Caki2 (cell line): Measurements from ENCODE around the gene PRDM10. TPM values are rescaled to one million over a fixed set of nuclear protein-coding genes. Genes with fewer than 3 reads are reported as not detected.
A peak's percentile ranks its signal among the peaks of the same experiment; 100 is the strongest.

Source experiments
- DNase-seq: peaks from one replicate; pipeline ENCODE4 v3.0.0-alpha.2; 2015; ENCODE audit warnings: low read depth
- in situ Hi-C: cut with HindIII; loops from 2 replicates; pipeline ENCODE4 v1.10.0; 2016; ENCODE audit warnings: low sequenced_read_pairs, low pct_unique_long_range_greater_than_20kb, mixed read lengths
- total RNA-seq: library from RNA; depleted of rRNA; stranded (reverse); fragments of >200 nt; shearing (Covaris generic); gene quantifications from 2 replicates; pipeline ENCODE4 v1.2.3, GENCODE V29; 2014; ENCODE audit warnings: low replicate concordance

The PRDM10 gene
- total RNA-seq, 1 experiment from 2014 or later, result 1.5 TPM

DNA sequence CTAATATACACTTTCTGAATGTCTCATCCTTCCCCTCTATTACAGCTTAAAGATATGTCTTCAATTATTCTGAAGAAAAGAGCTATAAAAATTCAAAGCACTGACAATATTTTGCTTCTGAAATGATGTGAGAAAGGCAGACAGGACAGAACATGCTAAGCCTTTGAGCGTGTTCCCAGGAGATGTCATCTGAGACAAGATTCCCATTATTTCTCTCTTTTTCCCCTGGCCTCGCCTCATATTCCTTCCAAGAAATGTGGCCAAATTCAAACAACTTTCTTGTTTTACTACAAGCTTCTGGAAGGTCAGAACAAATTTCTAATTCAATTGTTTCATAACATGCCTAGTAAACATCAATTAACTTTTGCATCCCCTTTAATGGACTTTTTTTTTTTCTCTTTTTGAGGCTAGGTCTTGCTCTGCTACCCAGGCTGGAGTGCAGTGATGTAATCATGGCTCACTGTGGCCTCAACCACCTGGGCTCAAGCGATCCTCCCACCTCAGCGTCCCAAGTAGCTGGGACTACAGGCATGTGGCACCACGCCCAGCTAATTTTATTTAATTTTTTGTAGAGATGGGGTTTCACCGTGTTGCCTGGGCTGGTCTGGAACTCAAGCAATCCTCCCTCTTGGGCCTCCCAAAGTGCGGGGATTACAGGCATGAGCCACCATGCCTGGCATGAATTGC, 70.1 kb downstream of the PRDM10 start:
- in situ Hi-C loops, result no loop called here
- DNase-seq, result no peak

DNA sequence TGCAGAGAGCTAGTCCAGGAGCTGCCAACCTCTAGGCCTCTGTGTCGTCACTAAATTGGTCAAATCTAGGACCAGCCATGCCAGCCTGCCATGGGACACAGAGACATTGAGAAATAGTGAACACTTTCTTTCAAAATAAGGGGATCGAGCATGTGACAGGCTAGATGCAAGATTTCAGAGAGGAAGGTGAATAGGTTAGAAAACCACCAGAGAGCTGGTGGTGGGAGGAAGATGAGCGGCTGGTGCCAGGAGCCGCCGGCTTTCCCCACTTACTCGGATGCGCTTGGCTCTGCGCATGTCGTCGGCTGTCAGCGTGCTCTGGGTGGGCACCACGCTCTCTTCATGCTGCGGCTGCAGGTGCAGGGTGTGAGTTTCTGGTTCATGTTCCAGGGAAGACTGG, 71.9 kb downstream of the PRDM10 start:
- in situ Hi-C loops, result no loop called here

DNA sequence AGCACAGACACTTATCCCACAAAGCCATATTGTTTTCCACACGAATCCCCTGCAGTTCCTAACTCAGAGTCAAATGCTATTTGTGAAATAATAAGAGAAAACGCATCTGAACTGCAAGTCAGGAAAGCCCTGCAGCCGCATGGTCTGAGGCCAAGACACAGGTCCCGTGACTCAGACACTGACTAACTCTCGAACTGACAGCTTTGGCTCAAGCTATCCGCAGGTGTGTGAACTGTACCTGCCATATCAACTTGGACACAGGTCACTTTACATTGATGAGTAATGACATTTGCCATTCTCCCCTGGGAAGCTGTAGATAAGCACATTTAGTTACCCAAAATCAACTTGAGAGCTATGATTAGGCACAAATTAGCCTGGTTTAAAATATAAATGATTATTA, 72.3 kb downstream of the PRDM10 start:
- in situ Hi-C loops, result no loop called here

More for the DNA sequence above, 71.9 kb downstream of the PRDM10 start:
- no peak for DNase-seq

DNA sequence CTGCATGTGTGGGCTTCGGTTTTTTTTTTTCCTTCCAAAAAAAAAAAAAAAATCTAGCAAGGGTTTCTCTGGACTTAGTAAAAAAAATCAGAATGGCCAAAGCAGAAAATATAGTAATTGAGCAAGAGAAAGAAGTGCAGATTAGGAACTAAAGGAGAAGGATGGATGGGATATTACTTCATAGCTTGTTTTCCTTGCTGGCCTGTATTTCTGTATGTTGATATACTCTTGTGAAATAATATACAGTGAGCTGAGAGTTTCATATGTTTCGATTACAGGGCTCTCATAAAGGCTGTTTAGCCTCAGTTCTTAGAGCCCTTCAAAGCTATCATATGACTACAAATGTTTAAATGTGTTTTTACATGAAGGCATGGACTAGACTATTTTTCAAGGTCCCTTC, 72.9 kb downstream of the PRDM10 start:
- in situ Hi-C loops, result no loop called here
- no peak for DNase-seq

More for the DNA sequence above, 72.3 kb downstream of the PRDM10 start:
- no peak for DNase-seq

DNA sequence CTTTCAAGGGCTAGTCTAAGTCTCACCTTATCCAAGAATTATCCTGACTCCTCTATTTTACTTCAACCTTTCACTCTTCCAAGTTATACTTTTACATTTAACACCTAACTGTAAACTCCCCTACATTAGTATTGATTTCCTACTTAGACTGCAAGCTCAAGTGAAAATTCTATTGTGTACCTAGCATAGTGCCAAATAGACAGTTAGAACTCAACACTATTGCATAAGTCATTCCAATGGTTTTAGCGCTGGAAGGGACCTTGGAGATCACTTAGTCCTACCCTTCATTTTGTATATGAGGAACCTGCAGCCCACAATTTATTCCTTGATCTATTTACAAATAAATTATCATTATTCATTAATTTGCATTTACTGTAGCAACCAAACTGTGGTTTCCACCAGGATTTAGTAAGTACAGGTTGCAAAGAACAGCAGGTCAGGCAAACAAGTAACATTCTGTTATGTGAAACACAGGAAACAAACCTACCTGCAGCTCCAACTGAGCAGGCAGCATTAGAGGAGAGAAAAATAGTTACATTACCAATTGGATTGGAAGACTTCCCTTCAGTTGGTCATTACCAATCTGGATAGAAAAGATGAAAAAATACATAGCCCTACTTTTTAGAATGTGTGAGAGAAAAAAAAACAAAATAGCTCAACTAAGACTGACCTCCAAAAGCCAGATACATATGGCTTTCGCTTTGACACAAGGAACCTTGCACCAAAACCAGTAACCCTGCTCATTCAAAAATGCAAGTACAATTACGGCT, 73.5 kb downstream of the PRDM10 start:
- DNase-seq, result no peak
- in situ Hi-C loops, result no loop called here

DNA sequence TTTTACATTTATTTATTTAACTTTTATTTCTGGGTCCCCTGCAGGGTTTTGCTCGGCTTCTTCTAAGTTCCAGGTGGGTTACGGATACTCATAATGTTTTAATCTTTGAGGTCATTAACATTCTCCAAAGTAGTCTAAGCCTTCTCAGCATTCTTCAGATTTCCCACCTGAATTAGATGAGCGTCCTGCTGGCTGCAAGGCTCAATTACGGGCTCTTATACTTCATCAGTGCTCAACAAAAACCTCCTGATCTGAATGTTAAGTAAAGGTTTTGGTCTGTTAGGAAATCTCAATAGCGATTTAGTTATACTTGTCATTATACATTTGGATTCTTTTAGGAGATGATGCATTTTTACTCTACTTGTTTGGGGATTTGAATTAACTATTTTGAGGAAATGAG, 80.0 kb downstream of the PRDM10 start:
- in situ Hi-C loops, result no loop called here
- DNase-seq, result no peak

DNA sequence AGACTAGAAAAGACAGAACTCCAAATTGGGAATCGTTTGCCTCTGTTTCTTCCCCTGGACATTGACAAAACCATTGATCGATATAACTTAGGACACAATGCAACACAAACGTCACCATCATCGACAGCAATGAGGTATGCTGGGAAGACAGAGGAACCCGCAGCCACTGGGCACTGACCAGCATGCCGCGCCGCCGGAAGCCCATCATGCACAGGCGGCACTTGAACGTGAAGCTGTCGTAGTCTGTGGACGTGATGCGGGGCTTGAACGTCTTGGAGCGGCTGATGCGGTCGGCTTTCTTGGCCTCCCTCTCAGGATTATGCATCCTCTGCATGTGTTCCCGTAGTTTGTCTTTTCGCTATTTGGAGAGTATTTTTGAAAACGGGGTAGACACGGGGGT, 84.3 kb downstream of the PRDM10 start:
- in situ Hi-C loops, result no loop called here
- DNase-seq, result no peak

DNA sequence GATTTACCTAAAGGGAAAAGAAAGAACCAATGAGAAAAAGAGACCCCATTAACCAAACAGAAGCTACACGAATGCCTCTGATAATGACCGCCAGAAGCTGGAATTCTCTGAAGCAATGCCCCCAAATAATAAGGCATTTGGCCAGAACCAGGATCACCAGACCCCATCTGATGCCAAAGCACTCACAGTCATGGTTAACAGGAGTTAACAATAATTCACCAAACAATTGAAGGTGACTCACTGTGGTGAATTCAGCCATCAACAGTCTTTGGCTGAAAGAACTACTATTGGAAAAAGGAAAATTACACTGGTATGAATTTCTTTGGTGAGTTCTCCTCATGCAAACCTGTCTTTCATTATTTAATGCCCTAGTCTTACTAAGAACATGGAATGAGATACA, 85.4 kb downstream of the PRDM10 start:
- DNase-seq, result no peak
- in situ Hi-C loops, result no loop called here

GRCh38 chr11:129911298-129911697, 91.3 kb downstream of the PRDM10 start:
- DNase-seq, result no peak
- in situ Hi-C loops, result no loop called here

GRCh38 chr11:129910360-129910759, 92.3 kb downstream of the PRDM10 start:
- DNase-seq, result no peak
- in situ Hi-C loops, result no loop called here

DNA sequence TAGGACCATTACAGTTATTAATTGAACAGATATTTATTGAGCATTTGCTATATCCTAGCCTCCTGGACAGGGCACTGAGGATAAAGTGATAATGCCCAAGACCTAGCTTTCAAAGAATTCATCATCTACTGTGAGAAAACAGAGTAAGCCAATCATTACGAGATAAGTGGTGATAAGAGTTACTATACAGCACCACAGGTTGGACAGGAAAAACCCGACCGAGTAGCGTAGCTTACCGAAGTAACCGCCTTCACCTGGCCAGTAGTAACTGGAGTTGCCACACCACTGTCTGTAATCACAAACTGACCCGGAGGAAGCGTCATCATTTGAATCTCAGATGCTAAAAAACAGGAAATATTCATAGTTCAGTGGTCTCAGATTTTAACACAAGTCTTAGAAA, 97.2 kb downstream of the PRDM10 start:
- DNase-seq, result no peak
- in situ Hi-C loops, result no loop called here

- DNase-seq, result no peak
Measured at GRCh38 chr11:129896062-129896461, 106.6 kb downstream of the PRDM10 start.

DNA sequence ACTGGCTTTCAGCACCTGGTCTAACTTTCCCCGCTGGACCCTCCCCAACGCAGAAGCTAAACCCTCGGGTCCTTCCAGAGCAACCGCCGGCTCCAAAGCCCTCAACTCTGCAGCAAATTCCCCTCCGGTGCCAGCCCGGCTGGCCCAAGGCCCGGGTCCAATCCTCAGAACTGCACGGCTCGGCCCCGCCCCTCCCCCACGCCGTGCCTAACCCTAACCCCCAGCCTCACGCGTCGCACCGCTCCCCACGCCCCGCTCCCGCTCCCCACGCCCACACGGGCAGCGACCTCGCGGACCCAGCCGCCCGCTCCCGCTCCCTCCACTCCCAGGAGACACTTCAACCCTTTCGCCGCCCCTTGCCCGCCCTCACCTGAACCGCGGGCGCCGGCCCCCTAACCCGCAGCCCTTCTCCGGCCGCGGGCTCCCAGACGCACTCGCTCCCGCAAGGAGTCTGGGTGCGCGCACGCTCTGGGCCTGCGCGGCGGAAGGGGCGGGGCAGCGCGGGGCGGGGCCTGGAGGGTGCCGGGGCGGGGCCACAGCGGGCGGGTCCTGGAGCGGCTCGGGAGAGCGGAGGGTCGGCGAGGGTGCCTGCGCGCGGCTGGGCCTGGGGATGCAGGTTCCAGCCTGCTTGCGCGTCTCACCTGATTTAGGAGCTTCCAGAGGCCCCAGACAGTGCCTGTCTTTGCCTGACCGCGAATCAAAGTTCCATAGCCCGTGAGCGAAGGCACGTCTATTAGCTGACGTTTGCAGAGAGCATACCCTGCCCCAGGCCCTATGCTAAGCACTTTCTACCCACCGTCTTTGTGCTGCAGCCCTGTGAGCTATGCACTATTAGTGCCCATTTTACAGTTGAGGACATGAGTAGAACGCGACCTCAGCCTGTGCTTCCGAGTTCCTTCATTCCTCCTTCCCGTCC, 107.3 kb downstream of the PRDM10 start, which contains the start of gene NFRKB:
Gene NFRKB, minus strand, starts transcription at position 453 of the 916 bp plus-strand sequence. CDS start 2,729 bp downstream, outside the sequence.
- DNase-seq, result peak; percentile 29
- in situ Hi-C loops, result no loop called here

More at GRCh38 chr11:129896062-129896461, 106.6 kb downstream of the PRDM10 start:
- in situ Hi-C loops, result no loop called here

GRCh38 chr11:129894278-129895125, 108.1 kb downstream of the PRDM10 start:
- no peak for DNase-seq
- in situ Hi-C loops, result no loop called here

DNA sequence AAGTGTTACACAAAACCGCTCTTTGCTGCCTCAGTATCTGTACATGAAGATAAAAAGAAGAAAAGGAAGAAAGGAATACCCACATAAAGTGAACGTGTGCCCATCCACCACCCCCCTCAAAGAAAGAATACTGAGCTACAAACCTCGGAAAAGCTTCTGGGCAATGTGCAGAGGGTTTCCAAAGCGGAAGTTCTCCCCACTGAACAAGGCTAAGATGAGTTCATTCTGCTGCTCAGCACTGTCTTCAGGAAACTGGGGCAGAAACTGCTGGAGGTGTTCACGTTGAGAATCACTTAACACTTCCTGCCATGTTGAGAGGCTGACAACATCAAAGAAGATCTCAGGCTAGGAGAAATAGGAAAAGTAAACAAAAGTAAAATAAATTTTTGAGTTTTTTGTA, 114.2 kb downstream of the PRDM10 start:
- no peak for DNase-seq
- in situ Hi-C loops, result no loop called here

GRCh38 chr11:129885381-129885780, 117.3 kb downstream of the PRDM10 start:
- in situ Hi-C loops, result no loop called here
- DNase-seq, result no peak

GRCh38 chr11:129884581-129884980, 118.1 kb downstream of the PRDM10 start:
- in situ Hi-C loops, result no loop called here

More at GRCh38 chr11:129884581-129884980, 118.1 kb downstream of the PRDM10 start:
- no peak for DNase-seq
